Body of pancreas (tissue), 4 donors: ENCODE data around the gene ATF2.

Experiments
- POLR2A ChIP-seq, 3 donors: fragments of 450-650 bp; IDR thresholded peaks; one replicate each; pipeline ENCODE4 v1.6.1; 2016; ENCODE audit warnings: antibody characterized with exemption in 3 of 3, mild to moderate bottlenecking in 2 of 3
- TF ChIP-seq, protein P1 (sequence below), 7 experiments: fragments of 450-650 bp in 4 of 7; fragments of 200-600 bp in 3 of 7; sonication (generic) in 3 of 7; IDR thresholded peaks; one replicate each; pipeline ENCODE4 v1.5.1; 2016 to 2019; ENCODE audit warnings: antibody characterized with exemption in 7 of 7

DNA sequence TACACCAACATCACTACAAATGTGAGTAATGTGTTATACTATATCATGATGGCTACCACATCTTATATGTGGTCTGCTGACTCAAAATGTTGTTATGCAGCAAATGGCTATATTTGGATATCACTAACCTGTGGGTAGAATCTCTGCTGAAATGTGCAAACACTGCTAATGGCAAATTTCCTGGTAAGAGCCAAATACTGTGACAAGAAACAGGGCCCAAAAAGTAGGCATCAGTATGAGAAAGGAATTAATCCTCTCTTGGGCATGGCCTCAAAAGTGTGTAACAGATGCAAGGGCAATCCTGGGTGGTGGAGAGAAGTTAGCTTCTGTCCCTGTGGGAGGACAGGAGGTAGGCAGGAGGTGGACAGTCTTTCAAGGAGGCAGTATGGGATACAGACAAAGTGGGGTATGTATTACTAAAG, 13.3 kb downstream of the ATF2 start:
- TF ChIP-seq, protein P1, sequence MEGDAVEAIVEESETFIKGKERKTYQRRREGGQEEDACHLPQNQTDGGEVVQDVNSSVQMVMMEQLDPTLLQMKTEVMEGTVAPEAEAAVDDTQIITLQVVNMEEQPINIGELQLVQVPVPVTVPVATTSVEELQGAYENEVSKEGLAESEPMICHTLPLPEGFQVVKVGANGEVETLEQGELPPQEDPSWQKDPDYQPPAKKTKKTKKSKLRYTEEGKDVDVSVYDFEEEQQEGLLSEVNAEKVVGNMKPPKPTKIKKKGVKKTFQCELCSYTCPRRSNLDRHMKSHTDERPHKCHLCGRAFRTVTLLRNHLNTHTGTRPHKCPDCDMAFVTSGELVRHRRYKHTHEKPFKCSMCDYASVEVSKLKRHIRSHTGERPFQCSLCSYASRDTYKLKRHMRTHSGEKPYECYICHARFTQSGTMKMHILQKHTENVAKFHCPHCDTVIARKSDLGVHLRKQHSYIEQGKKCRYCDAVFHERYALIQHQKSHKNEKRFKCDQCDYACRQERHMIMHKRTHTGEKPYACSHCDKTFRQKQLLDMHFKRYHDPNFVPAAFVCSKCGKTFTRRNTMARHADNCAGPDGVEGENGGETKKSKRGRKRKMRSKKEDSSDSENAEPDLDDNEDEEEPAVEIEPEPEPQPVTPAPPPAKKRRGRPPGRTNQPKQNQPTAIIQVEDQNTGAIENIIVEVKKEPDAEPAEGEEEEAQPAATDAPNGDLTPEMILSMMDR (IDR thresholded peaks at IDR 0.05): no peak
- no peak for TF ChIP-seq POLR2A (IDR thresholded peaks at IDR 0.05)
